T-cell (primary cell): ENCODE measurements around the gene AHSP. TPM values are rescaled to one million over a fixed set of nuclear protein-coding genes. Genes with fewer than 3 reads are reported as not detected.

Experiments
- ATAC-seq, 4 experiments: fragments of 200-7000 bp in 3 of 4; fragments of 150-1000 bp in 1 of 4; cut with Tn5 transposase; replicated peaks in 1 of 4; 1 replicate in 3 of 4; 2 replicates in 1 of 4; pipeline ENCODE4 v1.10.0; 2021; ENCODE audit warnings: moderate library complexity in 3 of 4, mild to moderate bottlenecking in 2 of 4, moderate number of reproducible peaks in 1 of 4
- CTCF ChIA-PET, 2 donors: fragments of 300-600 bp; sonication (Branson Sonifier 250); formaldehyde crosslinking; loops; one replicate each; lab custom pipeline; 2022; ENCODE audit warnings: antibody characterized with exemption in 2 of 2; lab: Charles Lee
- POLR2A ChIA-PET, 2 donors: fragments of 300-600 bp; sonication (Branson Sonifier 250); formaldehyde crosslinking; loops; one replicate each; lab custom pipeline; 2022; ENCODE audit warnings: antibody characterized with exemption in 2 of 2; lab: Charles Lee
- DNase-seq, 35 experiments: peaks; one replicate each; pipeline versions ENCODE4 v3.0.0 to v3.0.0-alpha.2; 2013 to 2023
- H3K27ac ChIP-seq: one replicate; pipeline ENCODE4 v1.5.1; 2013; ENCODE audit warnings: low read length
- H3K27me3 ChIP-seq, 2 experiments: replicated peaks in 1 of 2; 1 replicate in 1 of 2; 2 replicates in 1 of 2; pipeline versions ENCODE4 v1.6.1 to v1.7.0; 2013; ENCODE audit warnings: low read length in 1 of 2, mixed read lengths in 1 of 2; ENCODE audit not compliant: control insufficient read depth in 2 of 2, insufficient read depth in 2 of 2; ENCODE audit errors: extremely low read depth in 1 of 2
- H3K36me3 ChIP-seq, 2 donors: 1 replicate in 1 of 2; 2 replicates in 1 of 2; pipeline versions ENCODE4 v1.6.1 to v1.7.0; 2013; ENCODE audit warnings: low read length in 1 of 2; ENCODE audit not compliant: control insufficient read depth in 2 of 2, insufficient read depth in 1 of 2; ENCODE audit errors: extremely low read depth in 1 of 2
- H3K4me1 ChIP-seq, 2 experiments: 1 replicate in 1 of 2; 2 replicates in 1 of 2; pipeline versions ENCODE4 v1.6.1 to v1.7.0; 2013; ENCODE audit warnings: low read length in 2 of 2, mixed read lengths in 1 of 2; ENCODE audit not compliant: insufficient read depth in 2 of 2, control insufficient read depth in 1 of 2; ENCODE audit errors: extremely low read depth in 1 of 2
- H3K4me3 ChIP-seq, 2 donors: 1 replicate in 1 of 2; 2 replicates in 1 of 2; pipeline versions ENCODE4 v1.5.1 to v1.7.0; 2013; ENCODE audit warnings: mild to moderate bottlenecking in 2 of 2, low read length in 1 of 2, moderate library complexity in 1 of 2; ENCODE audit not compliant: control insufficient read depth in 1 of 2; ENCODE audit errors: extremely low read depth in 1 of 2
- H3K9me3 ChIP-seq: 2 replicates; pipeline ENCODE4 v1.7.0; 2013
- H3K27ac Mint-ChIP-seq, 2 donors: one replicate each; pipeline ENCODE4 v1.8.0; 2020 to 2021; ENCODE audit warnings: mild to moderate bottlenecking in 2 of 2, mixed read lengths in 2 of 2
- H3K27me3 Mint-ChIP-seq, 2 donors: one replicate each; pipeline ENCODE4 v1.8.0; 2021 to 2022; ENCODE audit warnings: mixed read lengths in 2 of 2
- H3K36me3 Mint-ChIP-seq: one replicate; pipeline ENCODE4 v1.8.0; 2021; ENCODE audit warnings: mixed read lengths
- H3K4me1 Mint-ChIP-seq, 3 donors: one replicate each; pipeline ENCODE4 v1.8.0; 2020 to 2022; ENCODE audit warnings: mixed read lengths in 3 of 3, mild to moderate bottlenecking in 1 of 3
- H3K4me3 Mint-ChIP-seq, 3 donors: one replicate each; pipeline ENCODE4 v1.8.0; 2020 to 2022; ENCODE audit warnings: mild to moderate bottlenecking in 3 of 3, mixed read lengths in 3 of 3, moderate library complexity in 3 of 3
- H3K9me3 Mint-ChIP-seq, 3 donors: one replicate each; pipeline ENCODE4 v1.8.0; 2020 to 2022; ENCODE audit warnings: mixed read lengths in 3 of 3
- WGBS: methylation state at CpG from one replicate; pipeline ENCODE4 v1.1.5; 2013; ENCODE audit warnings: missing lambda C conversion rate; ENCODE audit not compliant: insufficient coverage; 5-methylcytosine and 5-hydroxymethylcytosine counted together
- total RNA-seq, 35 experiments: library from RNA in 6 of 35; stranded (reverse) in 6 of 35; fragments of 120-200 nt in 1 of 35; gene quantifications; one replicate each; pipeline versions ENCODE4 v1.2.1 to v1.2.4 and lab custom pipeline; 2013 to 2026

The AHSP gene
- total RNA-seq, 5 donors from 2014 or later (not counting 1 experiment from before 2014, with no cell fraction given): not detected

DNA sequence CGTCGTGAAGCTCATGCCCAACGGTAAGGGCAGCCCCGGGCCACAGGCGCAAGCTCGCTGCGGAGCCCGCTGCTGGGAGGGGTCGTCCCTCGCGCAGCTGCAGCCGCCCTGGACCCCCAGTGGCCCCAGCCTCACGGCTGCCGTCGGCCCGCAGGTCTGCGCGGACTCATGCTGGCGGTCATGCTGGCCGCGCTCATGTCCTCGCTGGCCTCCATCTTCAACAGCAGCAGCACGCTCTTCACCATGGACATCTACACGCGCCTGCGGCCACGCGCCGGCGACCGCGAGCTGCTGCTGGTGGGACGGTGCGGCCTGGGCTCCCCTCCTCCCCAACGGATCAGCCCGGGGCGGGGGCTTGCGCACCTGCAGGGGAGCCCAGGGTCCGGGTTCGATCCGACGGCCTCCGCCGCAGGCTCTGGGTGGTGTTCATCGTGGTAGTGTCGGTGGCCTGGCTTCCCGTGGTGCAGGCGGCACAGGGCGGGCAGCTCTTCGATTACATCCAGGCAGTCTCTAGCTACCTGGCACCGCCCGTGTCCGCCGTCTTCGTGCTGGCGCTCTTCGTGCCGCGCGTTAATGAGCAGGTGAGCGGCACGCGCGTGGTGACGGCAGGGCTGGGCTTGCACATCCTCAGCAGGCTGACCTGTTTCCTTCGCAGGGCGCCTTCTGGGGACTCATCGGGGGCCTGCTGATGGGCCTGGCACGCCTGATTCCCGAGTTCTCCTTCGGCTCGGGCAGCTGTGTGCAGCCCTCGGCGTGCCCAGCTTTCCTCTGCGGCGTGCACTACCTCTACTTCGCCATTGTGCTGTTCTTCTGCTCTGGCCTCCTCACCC is 39.0 kb upstream of the AHSP start:
- peak in 1 of 35 experiments; percentile 36 for DNase-seq

DNA sequence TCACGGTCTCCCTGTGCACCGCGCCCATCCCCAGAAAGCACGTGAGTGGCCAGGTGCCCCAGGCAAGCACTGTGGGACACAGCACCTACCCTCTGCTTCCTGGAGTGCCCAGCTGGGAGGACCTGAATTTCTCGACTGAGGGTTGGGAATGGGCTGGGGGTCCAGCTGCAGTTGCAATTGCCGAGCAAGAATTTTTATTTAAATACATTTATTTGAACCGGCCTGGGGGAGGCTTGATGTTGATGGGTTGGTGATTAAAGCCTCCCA is 38.5 kb upstream of the AHSP start:
- Histone ChIP-seq H3K4me3 (no peak overlapping the region), H3K9me3 (no peaks in the 10 kb centered on the region), H3K36me3 (peaks cover 11 to 14% of the 10 kb centered on the region in 2 donors), H3K27me3 (peaks cover 0 to 17% of the 10 kb centered on the region in 2 experiments), H3K27ac (no peak overlapping the region), H3K4me1 (peaks cover 4 to 24% of the 10 kb centered on the region in 2 experiments)
- peak overlapping the region in 1 of 2 donors; percentile 72 for H3K27ac Mint-ChIP-seq
- 87% methylated on average over 5 of the region's 7 CpGs for WGBS
- peaks cover 10 to 19% (median 15%) of the 10 kb centered on the region in 3 donors for H3K4me1 Mint-ChIP-seq
- POLR2A ChIA-PET: interaction anchor here in 1 of 2 donors (0.6 kb wide), 1 partner anchor 21 kb away, joined by 4 read pairs; no protein-coding TSS in a partner anchor
- CTCF ChIA-PET: no interaction called here
- H3K27me3 Mint-ChIP-seq: no peaks in the 10 kb centered on the region
- DNase-seq: no peak
- no peaks in the 10 kb centered on the region for H3K9me3 Mint-ChIP-seq
- peaks cover 10% of the 10 kb centered on the region for H3K36me3 Mint-ChIP-seq
- H3K4me3 Mint-ChIP-seq: peak overlapping the region in 2 of 3 donors; percentile 54 to 59
- ATAC-seq: no peak

More for the DNA sequence above, 39.0 kb upstream of the AHSP start:
- 80% methylated on average over 73 of the region's 77 CpGs for WGBS
- ChIA-PET CTCF (interaction anchor here in 1 of 2 donors (0.6 kb wide), 1 partner anchor 29 kb away, joined by 3 read pairs; the partner anchor contains the start of gene ARMC5), POLR2A (no interaction called here)
- H3K9me3 Mint-ChIP-seq: no peaks in the 10 kb centered on the region
- H3K27me3 ChIP-seq: peaks cover 0 to 17% of the 10 kb centered on the region in 2 experiments
- peaks cover 4 to 24% of the 10 kb centered on the region in 2 experiments for H3K4me1 ChIP-seq
- peaks cover 10% of the 10 kb centered on the region for H3K36me3 Mint-ChIP-seq
- H3K9me3 ChIP-seq: no peaks in the 10 kb centered on the region
- H3K4me1 Mint-ChIP-seq: peaks cover 10 to 19% (median 15%) of the 10 kb centered on the region in 3 donors
- no peaks in the 10 kb centered on the region for H3K27me3 Mint-ChIP-seq
- peak overlapping the region; percentile 49 for H3K27ac ChIP-seq
- H3K36me3 ChIP-seq: peaks cover 9 to 11% of the 10 kb centered on the region in 2 donors
- H3K4me3 ChIP-seq: peak overlapping the region in 1 of 2 donors; percentile 65
- peak overlapping the region; percentile 88 to 92 (median 90) for H3K4me3 Mint-ChIP-seq
- H3K27ac Mint-ChIP-seq: peak overlapping the region in 1 of 2 donors; percentile 39
- ATAC-seq: no peak

DNA sequence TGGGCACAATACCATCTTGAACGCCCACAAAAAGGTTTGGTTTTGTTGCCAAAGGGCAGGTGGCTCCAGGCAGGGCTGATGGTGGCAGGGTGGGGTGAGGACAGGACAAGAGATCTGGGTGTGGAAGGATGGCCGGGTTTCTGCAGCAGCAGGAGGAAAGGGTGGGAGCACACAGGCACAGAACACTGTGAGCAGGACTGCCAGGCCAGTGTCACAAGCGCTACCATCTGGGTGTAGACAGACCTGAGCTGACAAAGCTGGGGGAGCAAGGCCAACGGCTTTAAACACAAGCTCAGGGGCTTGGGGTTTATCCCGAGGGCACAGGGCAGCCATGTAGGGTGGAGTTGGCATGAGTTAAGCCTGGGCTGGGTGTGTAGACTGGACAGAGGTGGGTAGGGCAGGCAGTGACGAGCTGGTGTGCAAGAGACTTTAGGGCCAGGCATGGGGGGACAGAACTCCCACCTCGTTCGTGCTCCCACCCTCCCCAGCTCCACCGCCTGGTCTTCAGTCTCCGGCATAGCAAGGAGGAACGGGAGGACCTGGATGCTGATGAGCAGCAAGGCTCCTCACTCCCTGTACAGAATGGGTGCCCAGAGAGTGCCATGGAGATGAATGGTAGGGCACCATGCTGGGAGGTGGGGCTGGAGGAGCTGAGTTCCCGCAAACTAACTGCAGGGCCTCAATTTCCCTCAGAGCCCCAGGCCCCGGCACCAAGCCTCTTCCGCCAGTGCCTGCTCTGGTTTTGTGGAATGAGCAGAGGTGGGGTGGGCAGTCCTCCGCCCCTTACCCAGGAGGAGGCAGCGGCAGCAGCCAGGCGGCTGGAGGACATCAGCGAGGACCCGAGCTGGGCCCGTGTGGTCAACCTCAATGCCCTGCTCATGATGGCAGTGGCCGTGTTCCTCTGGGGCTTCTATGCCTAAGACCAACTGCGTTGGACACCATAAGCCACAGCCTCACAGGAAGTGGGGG is 37.8 kb upstream of the AHSP start:
- no peaks in the 10 kb centered on the region for H3K9me3 Mint-ChIP-seq
- peaks cover 10 to 19% (median 15%) of the 10 kb centered on the region in 3 donors for H3K4me1 Mint-ChIP-seq
- no peak for ATAC-seq
- no peaks in the 10 kb centered on the region for H3K27me3 Mint-ChIP-seq
- CTCF ChIA-PET: no interaction called here
- Histone ChIP-seq H3K4me3 (no peak overlapping the region), H3K27ac (no peak overlapping the region), H3K27me3 (peaks cover 0 to 12% of the 10 kb centered on the region in 2 experiments), H3K4me1 (peaks cover 4 to 24% of the 10 kb centered on the region in 2 experiments), H3K9me3 (no peaks in the 10 kb centered on the region), H3K36me3 (peaks cover 14 to 15% of the 10 kb centered on the region in 2 donors)
- DNase-seq: no peak
- H3K4me3 Mint-ChIP-seq: peak overlapping the region; percentile 47 to 60 (median 54)
- WGBS: 91% methylated on average over 15 of the region's 22 CpGs
- H3K27ac Mint-ChIP-seq: peak overlapping the region in 1 of 2 donors; percentile 72
- POLR2A ChIA-PET: interaction anchor here in 1 of 2 donors (0.6 kb wide), 1 partner anchor 20 kb away, joined by 4 read pairs; no protein-coding TSS in a partner anchor
- H3K36me3 Mint-ChIP-seq: peaks cover 10% of the 10 kb centered on the region

DNA sequence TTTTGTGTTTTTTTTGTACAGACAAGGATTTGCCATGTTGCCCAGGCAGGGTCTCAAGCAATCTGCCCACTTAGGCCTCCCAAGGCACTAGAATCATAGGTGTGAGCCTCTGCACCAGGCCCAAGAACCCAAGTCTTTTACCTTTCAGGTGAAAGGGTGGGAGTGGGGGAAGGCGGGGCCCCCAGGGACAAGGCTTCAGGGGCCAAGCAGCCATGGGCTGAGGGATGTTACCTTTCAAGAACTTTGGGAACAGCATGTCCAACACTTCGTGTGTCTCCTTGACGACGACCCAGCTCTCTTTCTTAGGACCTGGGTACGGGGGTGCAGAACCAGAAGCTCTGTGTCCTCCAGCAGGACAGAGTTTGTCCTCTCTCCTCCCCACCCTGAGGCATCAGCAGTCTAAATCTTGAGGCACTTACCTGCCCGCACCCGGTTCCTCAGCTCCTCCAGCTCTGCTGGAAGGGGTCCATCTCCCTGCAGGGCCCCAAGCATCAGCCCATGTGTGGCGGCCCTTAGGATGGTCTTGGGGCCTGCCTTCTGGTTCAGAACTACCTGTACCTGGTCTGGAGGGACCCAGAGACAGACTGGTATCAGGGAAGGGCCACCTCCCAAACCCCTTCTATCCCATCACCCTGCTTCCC is 35.8 kb upstream of the AHSP start:
- H3K9me3 ChIP-seq: no peaks in the 10 kb centered on the region
- no peak overlapping the region for H3K4me3 ChIP-seq
- no peak for ATAC-seq
- no peak overlapping the region for H3K27ac ChIP-seq
- 99% methylated on average over 7 of the region's 8 CpGs for WGBS
- Mint-ChIP-seq H3K27me3 (no peaks in the 10 kb centered on the region), H3K4me3 (no peak overlapping the region), H3K36me3 (peaks cover 13% of the 10 kb centered on the region), H3K9me3 (no peaks in the 10 kb centered on the region), H3K4me1 (peaks cover 0 to 10% (median 4%) of the 10 kb centered on the region in 3 donors), H3K27ac (peak overlapping the region in 1 of 2 donors; percentile 34)
- ChIA-PET CTCF (no interaction called here), POLR2A (no interaction called here)
- no peak for DNase-seq
- H3K4me1 ChIP-seq: peaks cover 4 to 14% of the 10 kb centered on the region in 2 experiments
- peaks cover 15 to 33% of the 10 kb centered on the region in 2 donors for H3K36me3 ChIP-seq
- H3K27me3 ChIP-seq: no peaks in the 10 kb centered on the region

DNA sequence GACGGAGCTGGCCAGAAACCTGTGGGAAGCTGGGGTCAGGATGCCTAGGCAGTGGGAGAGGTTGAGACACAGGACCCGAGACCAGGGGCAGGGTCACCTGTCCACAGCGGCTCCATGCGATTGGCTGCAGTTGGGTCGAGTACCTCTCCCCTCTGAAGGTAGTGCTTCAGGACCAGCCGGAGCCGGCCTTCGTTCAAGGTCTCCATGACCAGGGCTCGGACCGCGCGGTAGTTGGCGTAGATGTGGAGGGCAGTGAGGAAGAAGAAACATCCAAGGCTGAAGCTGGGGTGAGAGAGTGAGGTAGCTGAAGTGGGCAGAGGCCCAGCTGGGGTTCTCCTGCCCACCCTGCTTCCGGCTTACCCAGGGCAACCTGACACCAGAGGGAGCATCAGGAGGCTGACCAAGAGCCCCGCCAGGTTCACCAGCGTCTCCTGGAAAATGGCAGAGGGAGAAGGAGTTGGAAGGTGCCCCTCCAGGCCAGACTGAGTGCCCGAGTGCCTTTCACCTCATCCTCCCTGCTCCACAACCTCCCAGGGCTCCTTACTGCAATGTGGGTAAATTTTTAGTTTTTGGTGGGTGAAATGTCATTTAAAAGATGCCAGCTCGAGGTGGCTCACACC is 34.1 kb upstream of the AHSP start:
- WGBS: 97% methylated on average over 6 of the region's 18 CpGs
- no peaks in the 10 kb centered on the region for H3K27me3 Mint-ChIP-seq
- peaks cover 25% of the 10 kb centered on the region for H3K36me3 Mint-ChIP-seq
- POLR2A ChIA-PET: no interaction called here
- CTCF ChIA-PET: no interaction called here
- ATAC-seq: no peak
- H3K4me3 Mint-ChIP-seq: no peak overlapping the region
- no peaks in the 10 kb centered on the region for H3K9me3 Mint-ChIP-seq
- Histone ChIP-seq H3K36me3 (peaks cover 19 to 49% of the 10 kb centered on the region in 2 donors), H3K9me3 (no peaks in the 10 kb centered on the region), H3K4me1 (no peaks in the 10 kb centered on the region), H3K27ac (no peak overlapping the region), H3K27me3 (no peaks in the 10 kb centered on the region), H3K4me3 (no peak overlapping the region)
- H3K27ac Mint-ChIP-seq: no peak overlapping the region
- no peak for DNase-seq
- peaks cover 0 to 5% (median 3%) of the 10 kb centered on the region in 3 donors for H3K4me1 Mint-ChIP-seq
